Activated B cell treated with CpG ODN at 0.5 μM for 24 hours (primary cell): Measurements from ENCODE around the gene BPIFB6. TPM values are rescaled to one million over a fixed set of nuclear protein-coding genes. Genes with fewer than 3 reads are reported as not detected.

Experiments used
- ATAC-seq: fragments of 200-7000 bp; cut with Tn5 transposase; one replicate; pipeline ENCODE4 v1.10.0; 2021; ENCODE audit warnings: low read depth, mild to moderate bottlenecking, moderate library complexity
- CTCF ChIA-PET: fragments of 350-600 bp; sonication (Branson Sonifier 250); formaldehyde crosslinking; loops from one replicate; lab custom pipeline; 2021; ENCODE audit warnings: antibody characterized with exemption; lab: Charles Lee
- POLR2A ChIA-PET: fragments of 350-600 bp; sonication (Branson Sonifier 250); formaldehyde crosslinking; loops from one replicate; lab custom pipeline; 2021; ENCODE audit warnings: antibody characterized with exemption; lab: Charles Lee
- DNase-seq: peaks from one replicate; pipeline ENCODE4 v3.0.0; 2022
- H3K27ac Mint-ChIP-seq: one replicate; pipeline ENCODE4 v1.8.0; 2020; ENCODE audit warnings: mixed read lengths
- H3K27me3 Mint-ChIP-seq: one replicate; pipeline ENCODE4 v1.8.0; 2021; ENCODE audit warnings: mixed read lengths
- H3K36me3 Mint-ChIP-seq: one replicate; pipeline ENCODE4 v1.8.0; 2021; ENCODE audit warnings: low read depth, mixed read lengths
- H3K4me1 Mint-ChIP-seq: one replicate; pipeline ENCODE4 v1.8.0; 2021; ENCODE audit warnings: mixed read lengths
- H3K4me3 Mint-ChIP-seq: one replicate; pipeline ENCODE4 v1.8.0; 2020; ENCODE audit warnings: mild to moderate bottlenecking, mixed read lengths
- H3K9me3 Mint-ChIP-seq: one replicate; pipeline ENCODE4 v1.8.0; 2020; ENCODE audit warnings: mixed read lengths
- intact Hi-C: fragments of 100-400 bp; cut with micrococcal nuclease; formaldehyde crosslinking; loops from one replicate; pipeline ENCODE4 v1.15.1; 2024
- total RNA-seq: library from RNA; stranded (reverse); gene quantifications from 2 replicates; pipeline ENCODE4 v1.2.3, GENCODE V29; 2022
- TF ChIP-seq, protein P1 (sequence below): fragments of 200-600 bp; IDR thresholded peaks from one replicate; pipeline ENCODE4 v1.8.0; 2022; ENCODE audit warnings: antibody characterized with exemption, mild to moderate bottlenecking

BPIFB6 gene
- total RNA-seq, 1 donor from 2014 or later: not detected

DNA sequence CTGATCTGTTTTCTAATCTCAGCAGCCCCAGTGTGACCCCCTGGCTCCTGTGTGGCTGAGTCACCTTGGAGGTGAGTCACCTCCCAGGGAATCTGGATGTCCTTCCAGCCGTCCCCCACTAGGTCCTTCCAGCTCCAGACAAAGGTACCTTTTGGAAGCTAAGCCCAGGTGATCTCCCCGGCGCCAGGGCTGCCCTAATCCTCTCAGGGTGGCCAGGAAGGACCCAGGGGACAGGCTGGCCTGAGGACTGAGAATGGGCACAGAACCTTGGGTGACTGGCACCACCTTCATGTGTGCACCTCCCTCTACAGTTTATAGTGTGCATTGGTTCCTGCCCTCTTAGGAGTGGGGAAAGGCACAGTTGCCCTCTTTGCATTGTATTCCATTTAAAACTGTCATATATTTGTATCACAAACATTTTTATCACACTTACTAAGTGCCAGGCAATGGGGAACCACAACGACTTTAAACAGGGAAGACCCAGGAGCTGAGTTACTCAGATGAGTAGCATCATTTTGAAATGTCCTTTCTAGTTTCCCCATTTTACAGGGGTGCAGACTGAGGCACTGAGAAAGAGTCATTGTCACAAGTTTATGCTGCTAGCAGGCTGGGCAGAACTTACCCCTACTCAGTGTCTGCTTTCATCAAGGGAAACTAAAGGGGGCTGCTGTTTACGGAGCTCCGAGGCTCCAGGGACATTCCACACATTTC is 45.4 kb downstream of the BPIFB6 start:
- CTCF ChIA-PET: interaction anchor here (0.8 to 2.5 kb wide), 3 partner anchors 176 to 414 kb away, joined by 3 to 17 read pairs (median 3); no protein-coding TSS in a partner anchor
- ATAC-seq (peak; percentile 45), DNase-seq (no peak)
- H3K4me3 Mint-ChIP-seq: no peak overlapping the region
- H3K9me3 Mint-ChIP-seq: no peaks in the 10 kb centered on the region
- intact Hi-C loops: loop anchor here (1.0 to 5.0 kb wide), 2 partner anchors 175 to 285 kb away; no protein-coding TSS in a partner anchor
- no peaks in the 10 kb centered on the region for H3K36me3 Mint-ChIP-seq
- peaks cover 3% of the 10 kb centered on the region for H3K27me3 Mint-ChIP-seq
- POLR2A ChIA-PET: interaction anchor here (1.0 kb wide), 1 partner anchor 105 kb away, joined by 4 read pairs; no protein-coding TSS in a partner anchor
- TF ChIP-seq, protein P1, sequence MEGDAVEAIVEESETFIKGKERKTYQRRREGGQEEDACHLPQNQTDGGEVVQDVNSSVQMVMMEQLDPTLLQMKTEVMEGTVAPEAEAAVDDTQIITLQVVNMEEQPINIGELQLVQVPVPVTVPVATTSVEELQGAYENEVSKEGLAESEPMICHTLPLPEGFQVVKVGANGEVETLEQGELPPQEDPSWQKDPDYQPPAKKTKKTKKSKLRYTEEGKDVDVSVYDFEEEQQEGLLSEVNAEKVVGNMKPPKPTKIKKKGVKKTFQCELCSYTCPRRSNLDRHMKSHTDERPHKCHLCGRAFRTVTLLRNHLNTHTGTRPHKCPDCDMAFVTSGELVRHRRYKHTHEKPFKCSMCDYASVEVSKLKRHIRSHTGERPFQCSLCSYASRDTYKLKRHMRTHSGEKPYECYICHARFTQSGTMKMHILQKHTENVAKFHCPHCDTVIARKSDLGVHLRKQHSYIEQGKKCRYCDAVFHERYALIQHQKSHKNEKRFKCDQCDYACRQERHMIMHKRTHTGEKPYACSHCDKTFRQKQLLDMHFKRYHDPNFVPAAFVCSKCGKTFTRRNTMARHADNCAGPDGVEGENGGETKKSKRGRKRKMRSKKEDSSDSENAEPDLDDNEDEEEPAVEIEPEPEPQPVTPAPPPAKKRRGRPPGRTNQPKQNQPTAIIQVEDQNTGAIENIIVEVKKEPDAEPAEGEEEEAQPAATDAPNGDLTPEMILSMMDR: no peak
- no peak overlapping the region for H3K27ac Mint-ChIP-seq
- no peaks in the 10 kb centered on the region for H3K4me1 Mint-ChIP-seq

GRCh38 chr20:33079259-33079658 is 47.8 kb downstream of the BPIFB6 start, which contains the start of gene BPIFB4:
Gene BPIFB4, plus strand, starts transcription at chr20:33079643. Its CDS starts 1,884 bp downstream, at chr20:33081527.
- CTCF ChIA-PET: interaction anchor here (1.7 kb wide), 1 partner anchor 177 kb away, joined by 5 read pairs; no protein-coding TSS in a partner anchor
- Mint-ChIP-seq H3K4me3 (no peak within 1 kb of the TSS), H3K4me1 (no peaks in the 10 kb centered on the region), H3K36me3 (no peaks in the 10 kb centered on the region), H3K27ac (no peak within 1 kb of the TSS), H3K27me3 (peaks cover 3% of the 10 kb centered on the region), H3K9me3 (no peaks in the 10 kb centered on the region)
- POLR2A ChIA-PET: no interaction called here
- TF ChIP-seq, protein P1: no peak
- no peak for ATAC-seq
- intact Hi-C loops: loop anchor here (5.0 kb wide), 1 partner anchor 287 kb away; no protein-coding TSS in a partner anchor
- no peak for DNase-seq

DNA sequence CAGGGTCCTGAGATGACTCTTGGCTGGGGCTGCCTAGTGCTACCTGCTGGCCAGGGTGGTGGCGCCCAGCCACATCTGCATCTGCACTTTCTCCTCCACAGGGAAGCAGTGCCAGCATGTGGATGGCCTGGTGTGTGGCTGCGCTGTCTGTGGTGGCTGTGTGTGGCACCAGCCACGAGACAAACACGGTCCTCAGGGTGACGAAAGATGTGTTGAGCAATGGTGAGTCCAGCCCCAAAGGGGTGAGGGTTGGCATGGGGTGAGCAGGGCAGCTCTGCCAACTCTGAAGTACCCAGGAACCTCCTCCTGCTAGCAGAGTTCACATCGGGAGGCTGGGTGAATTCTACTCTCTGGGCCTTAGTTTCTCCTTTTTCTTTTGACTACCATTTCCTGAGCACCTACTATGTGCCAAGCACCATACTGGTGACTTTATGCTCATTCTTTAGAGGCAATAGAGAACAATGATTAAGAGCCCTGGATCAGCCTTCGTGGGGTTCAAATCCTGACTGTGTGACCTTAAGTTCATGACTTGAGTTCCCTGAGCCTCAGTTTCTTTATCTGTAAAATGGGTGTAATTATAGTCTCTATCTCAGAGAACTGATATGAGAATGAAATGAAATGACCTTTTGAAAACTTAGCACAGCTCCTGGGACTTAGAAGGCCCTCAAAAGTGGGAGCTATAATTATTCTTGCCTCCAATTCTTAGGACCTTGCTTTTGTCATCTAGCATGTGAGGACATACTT is 50.1 kb downstream of the BPIFB6 start:
- Mint-ChIP-seq H3K27me3 (peaks cover 3% of the 10 kb centered on the region), H3K9me3 (no peaks in the 10 kb centered on the region), H3K4me1 (no peaks in the 10 kb centered on the region), H3K27ac (no peak overlapping the region), H3K36me3 (no peaks in the 10 kb centered on the region), H3K4me3 (no peak overlapping the region)
- POLR2A ChIA-PET: no interaction called here
- ATAC-seq (no peak), DNase-seq (no peak)
- CTCF ChIA-PET: no interaction called here
- intact Hi-C loops: no loop called here
- TF ChIP-seq, protein P1: no peak

DNA sequence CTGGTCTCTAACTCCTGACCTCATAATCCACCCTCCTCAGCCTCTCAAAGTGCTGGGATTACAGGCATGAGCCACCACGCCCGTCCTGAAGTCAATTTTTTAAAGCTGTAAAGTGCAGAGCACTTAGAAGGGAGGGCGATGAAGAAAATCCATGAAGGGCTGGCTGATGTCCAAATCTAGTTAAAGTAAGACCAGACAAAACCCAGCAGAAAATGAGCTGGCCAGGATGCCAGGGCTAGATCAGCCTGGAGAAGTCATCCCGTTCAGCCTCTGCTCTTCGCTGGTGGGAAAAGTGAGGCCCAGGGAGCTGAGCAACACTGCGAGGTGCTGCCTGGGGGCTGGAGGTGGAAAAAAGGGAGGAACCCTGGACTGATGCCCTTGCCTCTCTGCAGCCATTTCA is 51.1 kb downstream of the BPIFB6 start:
- DNase-seq (no peak), ATAC-seq (no peak)
- CTCF ChIA-PET: no interaction called here
- H3K27me3 Mint-ChIP-seq: no peaks in the 10 kb centered on the region
- no peak overlapping the region for H3K4me3 Mint-ChIP-seq
- POLR2A ChIA-PET: no interaction called here
- no peaks in the 10 kb centered on the region for H3K9me3 Mint-ChIP-seq
- H3K27ac Mint-ChIP-seq: no peak overlapping the region
- no peaks in the 10 kb centered on the region for H3K36me3 Mint-ChIP-seq
- intact Hi-C loops: no loop called here
- no peaks in the 10 kb centered on the region for H3K4me1 Mint-ChIP-seq
- TF ChIP-seq, protein P1: no peak
